IMR-90 (cell line): ENCODE data around the gene PLAC9. TPM values are rescaled to one million over a fixed set of nuclear protein-coding genes. Genes with fewer than 3 reads are reported as not detected.

ENCODE experiments used
- ATAC-seq: fragments of 200-7000 bp; cut with Tn5 transposase; 2 replicates; pipeline ENCODE4 v1.9.1; 2020; ENCODE audit warnings: low read depth, mild to moderate bottlenecking, moderate library complexity
- BruUV-seq: library from RNA; stranded (reverse); fragments of 400-500 nt; replicated peaks from 2 replicates; lab custom pipeline; 2021; lab: Mats Ljungman, UMichigan
- CTCF ChIA-PET: fragments of 300-600 bp; formaldehyde crosslinking; extraction: SDS; loops from one replicate; lab custom pipeline; 2021; ENCODE audit warnings: antibody characterized with exemption; lab: Yijun Ruan, JAX
- POLR2A ChIA-PET: fragments of 300-600 bp; sonication (Branson Sonifier 250); formaldehyde crosslinking; loops from one replicate; lab custom pipeline; 2022; ENCODE audit warnings: antibody characterized with exemption; ENCODE audit not compliant: unreplicated experiment; lab: Charles Lee
- DNase-seq: peaks from one replicate; pipeline ENCODE4 v3.0.0; 2013
- H2AFZ ChIP-seq: replicated peaks from 2 replicates; pipeline ENCODE3; 2013; ENCODE audit warnings: low read length, mild to moderate bottlenecking; ENCODE audit not compliant: poor library complexity
- H2AK5ac ChIP-seq: 2 replicates; pipeline ENCODE4 v1.6.1; 2013; ENCODE audit warnings: low read depth, low read length, inconsistent platforms
- H2AK9ac ChIP-seq: replicated peaks from 2 replicates; pipeline ENCODE3; 2013; ENCODE audit warnings: mild to moderate bottlenecking, low read depth, low read length, moderate library complexity; ENCODE audit not compliant: poor library complexity
- H2BK120ac ChIP-seq: 2 replicates; pipeline ENCODE4 v1.6.1; 2013; ENCODE audit warnings: low read depth, low read length, inconsistent platforms
- H2BK15ac ChIP-seq: 3 replicates; pipeline ENCODE4 v1.6.1; 2013; ENCODE audit warnings: low read depth, low read length, inconsistent platforms
- H2BK20ac ChIP-seq: 2 replicates; pipeline ENCODE4 v1.6.1; 2013; ENCODE audit warnings: low read depth, mild to moderate bottlenecking, inconsistent platforms, low read length, moderate library complexity
- H2BK5ac ChIP-seq: 2 replicates; pipeline ENCODE4 v1.6.1; 2013; ENCODE audit warnings: mild to moderate bottlenecking, low read depth, low read length, inconsistent platforms; ENCODE audit not compliant: poor library complexity, severe bottlenecking
- H3K14ac ChIP-seq: replicated peaks from 2 replicates; pipeline ENCODE4 v1.6.1; 2013; ENCODE audit warnings: low read depth, low read length, inconsistent platforms
- H3K18ac ChIP-seq: 2 replicates; pipeline ENCODE4 v1.6.1; 2013; ENCODE audit warnings: low read depth, low read length, control low read depth
- H3K23ac ChIP-seq: 2 replicates; pipeline ENCODE4 v1.6.1; 2013; ENCODE audit warnings: low read depth, low read length, inconsistent platforms
- H3K27ac ChIP-seq: 2 replicates; pipeline ENCODE4 v1.5.1; 2013; ENCODE audit warnings: mild to moderate bottlenecking, control low read depth, low read length; ENCODE audit not compliant: insufficient read depth
- H3K27me3 ChIP-seq: 2 replicates; pipeline ENCODE4 v1.6.1; 2013; ENCODE audit warnings: low read length; ENCODE audit not compliant: control insufficient read depth, insufficient read depth
- H3K36me3 ChIP-seq: 2 replicates; pipeline ENCODE4 v1.6.1; 2013; ENCODE audit warnings: low read length, mixed read lengths; ENCODE audit not compliant: control insufficient read depth, insufficient read depth
- H3K4ac ChIP-seq: 2 replicates; pipeline ENCODE4 v1.6.1; 2013; ENCODE audit warnings: low read depth, low read length, inconsistent platforms
- H3K4me1 ChIP-seq: 2 replicates; pipeline ENCODE4 v1.6.1; 2013; ENCODE audit warnings: low read length, mixed read lengths; ENCODE audit not compliant: control insufficient read depth, insufficient read depth
- H3K4me2 ChIP-seq: 2 replicates; pipeline ENCODE4 v1.6.1; 2013; ENCODE audit warnings: low read depth, mild to moderate bottlenecking, control low read depth, low read length, moderate library complexity
- H3K4me3 ChIP-seq: 2 replicates; pipeline ENCODE4 v1.5.1; 2013; ENCODE audit warnings: low read depth, mild to moderate bottlenecking, control low read depth, low read length, moderate library complexity; ENCODE audit not compliant: insufficient read depth
- H3K56ac ChIP-seq: 2 replicates; pipeline ENCODE4 v1.6.1; 2013; ENCODE audit warnings: low read length, inconsistent platforms; ENCODE audit not compliant: insufficient read depth; ENCODE audit errors: extremely low read depth
- H3K79me1 ChIP-seq, 2 experiments: 2 replicates each; pipeline ENCODE4 v1.6.1; 2013; ENCODE audit warnings: low read length in 2 of 2, inconsistent platforms in 1 of 2, low read depth in 1 of 2
- H3K9ac ChIP-seq: 2 replicates; pipeline ENCODE4 v1.6.1; 2013; ENCODE audit warnings: low read depth, low read length, control low read depth
- H3K9me1 ChIP-seq: 2 replicates; pipeline ENCODE4 v1.6.1; 2013; ENCODE audit warnings: low read length, inconsistent platforms; ENCODE audit not compliant: insufficient read depth
- H3K9me3 ChIP-seq: 2 replicates; pipeline ENCODE4 v1.6.1; 2013; ENCODE audit warnings: low read length; ENCODE audit not compliant: control insufficient read depth, insufficient read depth
- H4K20me1 ChIP-seq: 2 replicates; pipeline ENCODE4 v1.6.1; 2013; ENCODE audit warnings: low read length, inconsistent platforms; ENCODE audit not compliant: insufficient read depth
- H4K5ac ChIP-seq: 2 replicates; pipeline ENCODE4 v1.6.1; 2013; ENCODE audit warnings: mild to moderate bottlenecking, low read depth, low read length, control low read depth
- H4K8ac ChIP-seq, 2 experiments: 2 replicates each; pipeline ENCODE4 v1.6.1; 2013; ENCODE audit warnings: low read depth in 2 of 2, low read length in 2 of 2, control low read depth in 1 of 2, inconsistent platforms in 1 of 2
- H4K91ac ChIP-seq: 2 replicates; pipeline ENCODE4 v1.6.1; 2013; ENCODE audit warnings: low read depth, low read length, inconsistent platforms; ENCODE audit not compliant: insufficient read depth
- BHLHE40 ChIP-seq: fragments of 150-350 bp; IDR thresholded peaks from 2 replicates; pipeline ENCODE4 v1.6.1; 2016; ENCODE audit warnings: mild to moderate bottlenecking, low read depth, low read length
- CEBPB ChIP-seq: IDR thresholded peaks from 2 replicates; pipeline ENCODE4 v1.6.1; 2012; ENCODE audit warnings: low read depth, low read length, improper control_type of control experiment
- CHD1 ChIP-seq: IDR thresholded peaks from 2 replicates; pipeline ENCODE4 v1.6.1; 2012; ENCODE audit warnings: low read depth, low read length, improper control_type of control experiment
- FOS ChIP-seq: fragments of 150-350 bp; IDR thresholded peaks from 2 replicates; pipeline ENCODE4 v1.6.1; 2016; ENCODE audit warnings: low read depth, low read length
- POLR2A ChIP-seq: IDR thresholded peaks from 2 replicates; pipeline ENCODE4 v1.6.1; 2012; ENCODE audit warnings: mild to moderate bottlenecking, low read depth, low read length
- RCOR1 ChIP-seq: IDR thresholded peaks from 2 replicates; pipeline ENCODE4 v1.6.1; 2012; ENCODE audit warnings: mild to moderate bottlenecking, low read length, improper control_type of control experiment; ENCODE audit not compliant: insufficient replicate concordance
- SMC3 ChIP-seq: fragments of 150-350 bp; IDR thresholded peaks from 2 replicates; pipeline ENCODE4 v1.6.1; 2016; ENCODE audit warnings: low read depth, mild to moderate bottlenecking, antibody characterized with exemption, low read length, moderate library complexity
- WGBS, 2 experiments: methylation state at CpG; one replicate each; pipeline versions ENCODE4 v1.1.5 to v1.1.7; 2013; ENCODE audit warnings: missing lambda C conversion rate in 2 of 2; ENCODE audit not compliant: insufficient read length in 1 of 2; ENCODE audit errors: extremely low coverage in 2 of 2; 5-methylcytosine and 5-hydroxymethylcytosine counted together
- dilution Hi-C: fragments of 300-500 bp; cut with HindIII; formaldehyde crosslinking; loops from one replicate; pipeline ENCODE4 v1.14.3; 2018; ENCODE audit warnings: low sequenced_read_pairs; ENCODE audit not compliant: unreplicated experiment
- in situ Hi-C: fragments of 300-500 bp; cut with MboI; formaldehyde crosslinking; loops from 3 replicates; pipeline ENCODE4 v1.14.3; 2019; ENCODE audit warnings: low sequenced_read_pairs, inconsistent platforms, mixed read lengths
- intact Hi-C: fragments of 100-400 bp; cut with micrococcal nuclease; formaldehyde crosslinking; loops from 2 replicates; pipeline ENCODE4 v1.10.0; 2022
- polyA plus RNA-seq, 3 experiments: library from polyadenylated mRNA; depleted of rRNA; stranded (reverse); fragments of >200 nt; gene quantifications; 2 replicates each; pipeline ENCODE4 v1.2.3, GENCODE V29; 2012; ENCODE audit warnings: low replicate concordance in 1 of 3
- total RNA-seq: library from RNA; depleted of rRNA; stranded (reverse); fragments of >200 nt; gene quantifications from 2 replicates; pipeline ENCODE4 v1.2.3, GENCODE V29; 2012
- TF ChIP-seq, protein P1 (sequence below): conservative IDR thresholded peaks from 2 replicates; pipeline ENCODE4 v1.5.1; 2012; ENCODE audit warnings: mild to moderate bottlenecking, low read depth, low read length, improper control_type of control experiment
- TF ChIP-seq, protein P2 (sequence below): fragments of 150-350 bp; IDR thresholded peaks from 2 replicates; pipeline ENCODE4 v1.6.1; 2016; ENCODE audit warnings: low read depth, mild to moderate bottlenecking, low read length, moderate library complexity, borderline replicate concordance
- TF ChIP-seq, protein P3 (sequence below): fragments of 150-350 bp; IDR thresholded peaks from 2 replicates; pipeline ENCODE4 v1.6.1; 2017; ENCODE audit warnings: mild to moderate bottlenecking, antibody characterized with exemption, low read length, low read depth

Gene PLAC9
- total and polyA plus RNA-seq, 2 of the 4 experiments (the other 2 are of a cell fraction): 1.6 to 12.2 TPM

DNA sequence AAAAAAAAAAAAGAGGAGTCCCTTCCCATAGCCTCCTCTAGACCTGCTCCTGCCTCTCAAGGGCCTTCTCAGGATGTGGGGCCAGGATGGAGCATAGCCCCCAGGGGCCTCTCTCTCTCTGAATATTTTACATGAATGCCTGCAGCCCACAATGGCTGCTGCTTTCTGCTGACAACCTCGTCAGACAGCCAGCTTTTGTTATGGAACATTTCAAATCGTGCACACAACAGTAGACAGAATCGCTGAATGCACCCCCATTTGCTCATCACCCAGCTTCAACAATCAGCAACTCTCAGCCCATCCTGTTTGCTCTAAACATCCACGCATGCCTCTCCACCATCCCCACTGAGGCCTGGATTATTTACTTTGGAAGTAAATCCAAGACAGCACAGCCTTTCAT lies 5.4 kb downstream of the PLAC9 start (continued):
- TF ChIP-seq, protein P1, sequence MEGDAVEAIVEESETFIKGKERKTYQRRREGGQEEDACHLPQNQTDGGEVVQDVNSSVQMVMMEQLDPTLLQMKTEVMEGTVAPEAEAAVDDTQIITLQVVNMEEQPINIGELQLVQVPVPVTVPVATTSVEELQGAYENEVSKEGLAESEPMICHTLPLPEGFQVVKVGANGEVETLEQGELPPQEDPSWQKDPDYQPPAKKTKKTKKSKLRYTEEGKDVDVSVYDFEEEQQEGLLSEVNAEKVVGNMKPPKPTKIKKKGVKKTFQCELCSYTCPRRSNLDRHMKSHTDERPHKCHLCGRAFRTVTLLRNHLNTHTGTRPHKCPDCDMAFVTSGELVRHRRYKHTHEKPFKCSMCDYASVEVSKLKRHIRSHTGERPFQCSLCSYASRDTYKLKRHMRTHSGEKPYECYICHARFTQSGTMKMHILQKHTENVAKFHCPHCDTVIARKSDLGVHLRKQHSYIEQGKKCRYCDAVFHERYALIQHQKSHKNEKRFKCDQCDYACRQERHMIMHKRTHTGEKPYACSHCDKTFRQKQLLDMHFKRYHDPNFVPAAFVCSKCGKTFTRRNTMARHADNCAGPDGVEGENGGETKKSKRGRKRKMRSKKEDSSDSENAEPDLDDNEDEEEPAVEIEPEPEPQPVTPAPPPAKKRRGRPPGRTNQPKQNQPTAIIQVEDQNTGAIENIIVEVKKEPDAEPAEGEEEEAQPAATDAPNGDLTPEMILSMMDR: no peak
- TF ChIP-seq BHLHE40 (no peak), CHD1 (no peak)

DNA sequence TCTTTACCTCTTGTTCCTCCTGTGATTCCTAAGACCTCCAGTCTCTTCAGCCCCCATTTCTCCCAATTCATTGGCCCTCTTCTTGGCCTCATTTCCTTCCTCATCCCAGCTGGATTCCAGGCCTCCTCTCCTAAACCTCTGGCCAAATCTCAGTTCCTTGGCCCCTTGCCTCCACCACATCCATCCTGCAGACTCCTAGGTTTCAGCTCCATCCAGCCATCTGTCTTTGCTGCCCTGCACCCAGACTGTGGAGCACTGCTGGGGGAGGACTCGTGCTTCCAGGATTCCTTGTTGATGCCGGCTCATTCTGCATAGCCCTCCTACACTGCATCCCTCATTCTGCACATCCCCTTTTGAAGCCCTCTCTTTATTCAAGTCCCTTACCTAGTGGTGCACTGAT lies 6.7 kb downstream of the PLAC9 start:
- ATAC-seq (no peak), DNase-seq (no peak)
- in situ Hi-C loops (no loop called here), dilution Hi-C loops (no loop called here), intact Hi-C loops (loop anchor here (10.0 kb wide), 1 partner anchor 594 kb away; no protein-coding TSS in a partner anchor)
- Histone ChIP-seq H3K27me3 (no peaks in the 10 kb centered on the region), H3K9me1 (peaks cover 8% of the 10 kb centered on the region; the same call in 1 of the 2 replicates), H3K4me2 (no peak overlapping the region), H3K9ac (no peak overlapping the region), H3K4me3 (no peak overlapping the region), H3K27ac (no peak overlapping the region), H2BK5ac (no peak overlapping the region), H2AFZ (no peak overlapping the region), H3K4me1 (peaks cover 18% of the 10 kb centered on the region), H3K18ac (no peak overlapping the region), H3K79me1 (peaks cover 0 to 11% of the 10 kb centered on the region in 2 experiments; a peak in 1 of 4 replicates), H2BK15ac (no peak overlapping the region), H3K14ac (no peak overlapping the region), H4K8ac (no peak overlapping the region), H4K91ac (no peak overlapping the region), H4K20me1 (no peaks in the 10 kb centered on the region), H3K23ac (no peak overlapping the region), H3K9me3 (no peaks in the 10 kb centered on the region), H2AK9ac (no peak overlapping the region), H2BK120ac (no peak overlapping the region; the same call in 1 of the 2 replicates), H2BK20ac (no peak overlapping the region), H2AK5ac (0 out of 2 replicates have a peak overlapping the region, but pooled peaks have one; percentile 24), H3K4ac (no peak overlapping the region; the same call in 1 of the 2 replicates), H4K5ac (no peak overlapping the region), H3K56ac (no peak overlapping the region), H3K36me3 (no peaks in the 10 kb centered on the region)
- CTCF ChIA-PET: no interaction called here
- no CpG with 5 or more reads among the region's 2 CpGs for WGBS, 2 experiments
- POLR2A ChIA-PET: interaction anchor here (0.6 kb wide), 1 partner anchor 45 kb away, joined by 3 read pairs; no protein-coding TSS in a partner anchor
- BruUV-seq: no TSS peak
- TF ChIP-seq SMC3: no peak
- TF ChIP-seq, protein P2, sequence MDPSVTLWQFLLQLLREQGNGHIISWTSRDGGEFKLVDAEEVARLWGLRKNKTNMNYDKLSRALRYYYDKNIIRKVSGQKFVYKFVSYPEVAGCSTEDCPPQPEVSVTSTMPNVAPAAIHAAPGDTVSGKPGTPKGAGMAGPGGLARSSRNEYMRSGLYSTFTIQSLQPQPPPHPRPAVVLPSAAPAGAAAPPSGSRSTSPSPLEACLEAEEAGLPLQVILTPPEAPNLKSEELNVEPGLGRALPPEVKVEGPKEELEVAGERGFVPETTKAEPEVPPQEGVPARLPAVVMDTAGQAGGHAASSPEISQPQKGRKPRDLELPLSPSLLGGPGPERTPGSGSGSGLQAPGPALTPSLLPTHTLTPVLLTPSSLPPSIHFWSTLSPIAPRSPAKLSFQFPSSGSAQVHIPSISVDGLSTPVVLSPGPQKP: no peak
- no peak for TF ChIP-seq FOS
- no peak for TF ChIP-seq CEBPB
- no peak for TF ChIP-seq RCOR1
- TF ChIP-seq CHD1: no peak
- TF ChIP-seq, protein P1: no peak
- TF ChIP-seq, protein P3, sequence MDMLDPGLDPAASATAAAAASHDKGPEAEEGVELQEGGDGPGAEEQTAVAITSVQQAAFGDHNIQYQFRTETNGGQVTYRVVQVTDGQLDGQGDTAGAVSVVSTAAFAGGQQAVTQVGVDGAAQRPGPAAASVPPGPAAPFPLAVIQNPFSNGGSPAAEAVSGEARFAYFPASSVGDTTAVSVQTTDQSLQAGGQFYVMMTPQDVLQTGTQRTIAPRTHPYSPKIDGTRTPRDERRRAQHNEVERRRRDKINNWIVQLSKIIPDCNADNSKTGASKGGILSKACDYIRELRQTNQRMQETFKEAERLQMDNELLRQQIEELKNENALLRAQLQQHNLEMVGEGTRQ: no peak
- no peak for TF ChIP-seq POLR2A
